K562 (cell line): ENCODE data around the gene FKBP7. TPM values are rescaled to one million over a fixed set of nuclear protein-coding genes. Genes with fewer than 3 reads are reported as not detected.

Experiments used
- ARID4B ChIP-seq: sonication (generic); formaldehyde crosslinking; IDR thresholded peaks from 2 replicates; pipeline ENCODE4 v1.8.0; 2022; ENCODE audit warnings: mild to moderate bottlenecking, missing genetic modification reagents
- CEBPB ChIP-seq: fragments of 450-650 bp; IDR thresholded peaks from 2 replicates; pipeline ENCODE4 v1.6.1; 2016; ENCODE audit warnings: missing genetic modification characterization, missing compliant biosample characterization
- RERE ChIP-seq: sonication (generic); formaldehyde crosslinking; IDR thresholded peaks from 2 replicates; pipeline ENCODE4 v1.8.0; 2023; ENCODE audit warnings: missing genetic modification reagents, mild to moderate bottlenecking, borderline replicate concordance
- SAP30 ChIP-seq: fragments of 200-600 bp; sonication (generic); IDR thresholded peaks from 2 replicates; pipeline ENCODE4 v1.6.1; 2012; ENCODE audit warnings: borderline replicate concordance, low read depth, mild to moderate bottlenecking, moderate library complexity, low read length, control low read depth, inconsistent platforms; ENCODE audit not compliant: insufficient read depth, poor library complexity, severe bottlenecking
- SOX6 ChIP-seq: fragments of 450-650 bp; IDR thresholded peaks from 2 replicates; pipeline ENCODE4 v1.6.1; 2014; ENCODE audit warnings: mild to moderate bottlenecking
- UBTF ChIP-seq, 2 experiments: IDR thresholded peaks; 2 replicates each; pipeline ENCODE4 v1.6.1; 2012; ENCODE audit warnings: improper control_type of control experiment in 2 of 2, low read depth in 2 of 2, low read length in 2 of 2, borderline replicate concordance in 1 of 2
- polyA plus RNA-seq, 8 experiments: library from polyadenylated mRNA; depleted of rRNA in 4 of 8; stranded (reverse) in 5 of 8; unstranded in 3 of 8; fragments of >200 nt; fragmentation: Nextera tagmentation in 2 of 8; fragmentation: Illumina TruSeq in 1 of 8; extraction: Ambion mirVana in 2 of 8; extraction: Trizol in 1 of 8; gene quantifications; 2 replicates each; pipeline versions ENCODE4 v1.2.1 to v1.2.3, GENCODE V29; 2011 to 2014; ENCODE audit warnings: inconsistent platforms in 1 of 8, missing spikeins in 1 of 8
- total RNA-seq, 7 experiments: library from RNA; depleted of rRNA in 6 of 7; stranded (reverse); fragments of >200 nt in 6 of 7; fragmentation: Illumina TruSeq in 2 of 7; extraction: Trizol in 2 of 7; gene quantifications; 2 replicates each; pipeline versions ENCODE4 v1.2.1 to v1.2.3, GENCODE V29; 2011 to 2021; ENCODE audit warnings: low replicate concordance in 1 of 7

The FKBP7 gene
- total and polyA plus RNA-seq, 9 of the 15 experiments (the other 6 are each of a cell fraction or from before 2014, with no cell fraction given) = 6.1 to 23.2 (median 19.0) TPM

DNA sequence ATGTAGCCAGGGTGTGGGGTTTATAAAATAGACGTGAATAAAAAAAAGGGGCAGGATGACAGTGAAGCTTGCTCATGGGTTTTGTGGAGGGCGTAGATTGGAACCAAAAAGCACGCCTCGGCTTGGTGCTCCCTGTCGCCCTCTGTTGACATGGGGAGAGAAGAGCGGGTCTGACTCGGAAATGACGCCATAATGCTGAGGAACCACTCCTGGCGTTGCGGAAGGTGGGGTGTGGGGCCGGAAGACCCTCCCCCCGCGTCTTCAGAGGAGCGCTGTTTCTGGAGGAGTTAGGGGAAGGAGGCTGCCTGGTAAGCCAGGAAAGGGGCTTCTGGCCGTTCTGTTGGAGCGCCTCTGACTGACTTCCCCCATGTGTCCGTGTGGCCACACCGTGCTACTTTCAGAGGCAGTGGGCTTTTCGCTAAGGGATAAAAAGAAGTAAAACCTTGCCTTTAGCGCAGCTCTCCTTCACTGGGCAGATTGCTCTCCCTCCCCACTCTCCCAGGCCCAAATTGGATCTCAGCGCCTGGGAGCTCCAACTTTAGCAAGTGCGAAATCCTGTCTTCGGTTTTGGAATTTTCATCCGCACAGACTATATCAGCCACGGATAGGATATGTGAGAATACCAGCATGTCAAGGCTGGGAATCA, 44.7 kb upstream of the FKBP7 start (continued):
- TF ChIP-seq RERE (CRISPR knock-in tag) = no peak
- TF ChIP-seq SOX6 = peak; percentile 51; the same call in 1 of the 2 replicates
- peak; percentile 81 for TF ChIP-seq CEBPB (tag)
- peak; percentile 76 for TF ChIP-seq SAP30
- TF ChIP-seq ARID4B (CRISPR knock-in tag) = peak; percentile 47; the same call in 1 of the 2 replicates
- TF ChIP-seq UBTF (IDR thresholded peaks at IDR 0.05; ENCODE audit: borderline replicate concordance in 1 of 2, low read depth in 2 of 2, low read length in 2 of 2) = no peak
